Endothelial cell of umbilical vein (primary cell): ENCODE data around the gene ARPC2. TPM values are rescaled to one million over a fixed set of nuclear protein-coding genes. Genes with fewer than 3 reads are reported as not detected.

Experiments used
- BruUV-seq: library from RNA; stranded (reverse); fragments of 400-500 nt; replicated peaks from 2 replicates; lab custom pipeline; 2021; lab: Mats Ljungman, UMichigan
- CTCF ChIA-PET: fragments of 300-600, 350-600 bp; sonication (Branson Sonifier 250); formaldehyde crosslinking; loops from one replicate; lab custom pipeline; 2021; ENCODE audit warnings: antibody characterized with exemption, inconsistent platforms; lab: Charles Lee
- POLR2A ChIA-PET: fragments of 300-600, 350-600 bp; sonication (Branson Sonifier 250); formaldehyde crosslinking; loops from one replicate; lab custom pipeline; 2021; ENCODE audit warnings: antibody characterized with exemption, inconsistent platforms; lab: Charles Lee
- DNase-seq: peaks from one replicate; pipeline ENCODE4 v3.0.0-alpha.2; 2011; ENCODE audit warnings: low read depth, low spot score
- FAIRE-seq: peaks from 2 replicates; lab custom pipeline; 2011; peaks lifted over from hg19 to GRCh38; lab: Jason Lieb, UNC
- H2AFZ ChIP-seq: 2 replicates; pipeline ENCODE4 v1.6.0; 2012; ENCODE audit warnings: low read depth, low read length, control low read depth, inconsistent platforms
- H3K27ac ChIP-seq: 2 replicates; pipeline ENCODE4 v1.5.1; 2011; ENCODE audit warnings: low read depth, mild to moderate bottlenecking, control low read depth, low read length, moderate library complexity; ENCODE audit not compliant: insufficient read depth
- H3K27me3 ChIP-seq, 2 experiments: 2 replicates each; pipeline versions ENCODE4 v1.6.0 to v1.6.1; 2011; ENCODE audit warnings: low read length in 2 of 2, mixed read lengths in 1 of 2; ENCODE audit not compliant: control insufficient read depth in 2 of 2, insufficient read depth in 2 of 2
- H3K36me3 ChIP-seq, 2 experiments: 2 replicates in 1 of 2; 3 replicates in 1 of 2; pipeline ENCODE4 v1.5.1; 2011; ENCODE audit warnings: low read length in 2 of 2, mild to moderate bottlenecking in 1 of 2, moderate library complexity in 1 of 2; ENCODE audit not compliant: control insufficient read depth in 2 of 2, insufficient read depth in 2 of 2; ENCODE audit errors: extremely low read depth in 1 of 2
- H3K4me1 ChIP-seq: 3 replicates; pipeline ENCODE4 v1.5.1; 2011; ENCODE audit warnings: mild to moderate bottlenecking, low read length; ENCODE audit not compliant: control insufficient read depth, insufficient read depth; ENCODE audit errors: extremely low read depth
- H3K4me2 ChIP-seq: 2 replicates; pipeline ENCODE4 v1.6.1; 2011; ENCODE audit warnings: low read length, control low read depth, mixed read lengths; ENCODE audit not compliant: insufficient read depth
- H3K4me3 ChIP-seq, 3 experiments: fragments of 200-600 bp in 1 of 3; sonication (generic), shearing (Covaris generic) in 1 of 3; replicated peaks in 1 of 3; 2 replicates each; pipeline ENCODE4 v1.5.1; 2011 to 2016; ENCODE audit warnings: control low read depth in 3 of 3, low read length in 3 of 3, mild to moderate bottlenecking in 2 of 3, inconsistent platforms in 1 of 3, low read depth in 1 of 3, moderate library complexity in 1 of 3; ENCODE audit not compliant: insufficient read depth in 1 of 3
- H3K79me2 ChIP-seq: 2 replicates; pipeline ENCODE4 v1.6.0; 2012; ENCODE audit warnings: low read length, inconsistent platforms; ENCODE audit not compliant: control insufficient read depth, insufficient read depth
- H3K9ac ChIP-seq: replicated peaks from 2 replicates; pipeline ENCODE3; 2011; ENCODE audit warnings: low read length, control low read depth; ENCODE audit not compliant: insufficient read depth; ENCODE audit errors: extremely low read depth
- H3K9me1 ChIP-seq: replicated peaks from 3 replicates; pipeline ENCODE4 v1.6.0; 2011; ENCODE audit warnings: mild to moderate bottlenecking, low read length; ENCODE audit not compliant: control insufficient read depth, insufficient read depth; ENCODE audit errors: extremely low read depth
- H3K9me3 ChIP-seq: replicated peaks from 2 replicates; pipeline ENCODE4 v1.5.1; 2012; ENCODE audit warnings: low read length, inconsistent platforms; ENCODE audit not compliant: control insufficient read depth, insufficient read depth
- H4K20me1 ChIP-seq: replicated peaks from 2 replicates; pipeline ENCODE3; 2011; ENCODE audit warnings: mild to moderate bottlenecking, low read length; ENCODE audit not compliant: control insufficient read depth, insufficient read depth; ENCODE audit errors: extremely low read depth
- EZH2 ChIP-seq: IDR thresholded peaks from 2 replicates; pipeline ENCODE4 v1.6.1; 2012; ENCODE audit warnings: borderline replicate concordance, low read depth, mild to moderate bottlenecking, moderate library complexity, low read length, inconsistent platforms; ENCODE audit not compliant: severe bottlenecking
- FOS ChIP-seq: IDR thresholded peaks from 2 replicates; pipeline ENCODE4 v1.6.1; 2011; ENCODE audit warnings: mild to moderate bottlenecking, low read length, moderate library complexity, borderline replicate concordance; ENCODE audit not compliant: insufficient read depth
- GATA2 ChIP-seq: IDR thresholded peaks from 2 replicates; pipeline ENCODE4 v1.7.0; 2011; ENCODE audit warnings: low read depth, mild to moderate bottlenecking, moderate library complexity, mixed read lengths, low read length; ENCODE audit not compliant: insufficient read length, insufficient read depth
- JUN ChIP-seq: IDR thresholded peaks from 2 replicates; pipeline ENCODE4 v1.6.1; 2011; ENCODE audit warnings: borderline replicate concordance, low read depth; ENCODE audit not compliant: insufficient read length, insufficient read depth
- MYC ChIP-seq: IDR thresholded peaks from one replicate; pipeline ENCODE4 v1.6.1; 2011; ENCODE audit warnings: mild to moderate bottlenecking, low read depth, low read length
- POLR2A ChIP-seq: IDR thresholded peaks from 2 replicates; pipeline ENCODE4 v1.6.1; 2012; ENCODE audit warnings: low read depth, mild to moderate bottlenecking, control low read depth, low read length
- POLR2AphosphoS5 ChIP-seq: IDR thresholded peaks from 2 replicates; pipeline ENCODE4 v1.6.1; 2012; ENCODE audit warnings: low read depth, mild to moderate bottlenecking, control low read depth, low read length, moderate library complexity; ENCODE audit not compliant: insufficient read depth
- dilution Hi-C: fragments of 300-500 bp; cut with MboI; formaldehyde crosslinking; loops from one replicate; pipeline ENCODE4 v1.15.0; 2019; ENCODE audit warnings: low sequenced_read_pairs; ENCODE audit not compliant: extremely low pct_ligation_motif_present
- intact Hi-C: fragments of 100-400 bp; cut with micrococcal nuclease; formaldehyde crosslinking; loops from one replicate; pipeline ENCODE4 v1.10.0; 2022
- polyA plus RNA-seq, 4 experiments: library from polyadenylated mRNA; depleted of rRNA in 3 of 4; stranded (reverse) in 3 of 4; unstranded in 1 of 4; fragments of >200 nt; gene quantifications; 2 replicates each; pipeline versions ENCODE4 v1.2.1 to v1.2.3, GENCODE V29; 2011 to 2012; ENCODE audit warnings: missing spikeins in 1 of 4
- total RNA-seq: library from RNA; stranded (reverse); gene quantifications from 2 replicates; pipeline ENCODE4 v1.2.3, GENCODE V29; 2021
- TF ChIP-seq, protein P1 (sequence below), 2 donors: IDR thresholded peaks; 1 replicate in 1 of 2; 2 replicates in 1 of 2; pipeline ENCODE4 v1.5.1; 2011; ENCODE audit warnings: low read length in 2 of 2, mild to moderate bottlenecking in 2 of 2, moderate library complexity in 2 of 2, control low read depth in 1 of 2, inconsistent platforms in 1 of 2, low read depth in 1 of 2; ENCODE audit not compliant: insufficient read depth in 1 of 2; ENCODE audit errors: extremely low read depth in 1 of 2
- TF ChIP-seq, protein P2 (sequence below): IDR thresholded peaks from 2 replicates; pipeline ENCODE4 v1.6.1; 2011; ENCODE audit not compliant: insufficient read depth, insufficient read length

Gene ARPC2
- total and polyA plus RNA-seq, 2 donors (not counting 3 experiments of a cell fraction or from before 2014, with no cell fraction given) = 417 to 455 TPM

DNA sequence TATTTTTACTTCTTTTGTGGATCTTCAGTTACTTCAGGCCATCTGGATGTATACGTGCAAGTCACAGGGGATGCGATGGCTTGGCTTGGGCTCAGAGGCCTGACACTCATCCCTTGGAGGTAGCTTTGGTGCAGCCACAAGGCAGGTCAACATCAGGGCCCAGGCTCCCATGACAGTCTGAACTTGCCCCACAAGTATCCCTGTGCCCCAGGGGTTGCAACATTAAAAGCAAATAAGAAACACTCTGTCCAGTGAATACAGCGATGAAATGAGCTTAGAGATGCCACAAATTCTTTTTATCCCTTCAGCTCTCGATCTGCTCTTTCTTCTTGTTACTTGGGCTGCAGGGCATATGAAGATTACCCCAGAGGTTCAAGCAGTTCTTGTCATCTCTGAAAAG, 37.2 kb upstream of the ARPC2 start:
- no peaks in the 10 kb centered on the region for H3K36me3 ChIP-seq

DNA sequence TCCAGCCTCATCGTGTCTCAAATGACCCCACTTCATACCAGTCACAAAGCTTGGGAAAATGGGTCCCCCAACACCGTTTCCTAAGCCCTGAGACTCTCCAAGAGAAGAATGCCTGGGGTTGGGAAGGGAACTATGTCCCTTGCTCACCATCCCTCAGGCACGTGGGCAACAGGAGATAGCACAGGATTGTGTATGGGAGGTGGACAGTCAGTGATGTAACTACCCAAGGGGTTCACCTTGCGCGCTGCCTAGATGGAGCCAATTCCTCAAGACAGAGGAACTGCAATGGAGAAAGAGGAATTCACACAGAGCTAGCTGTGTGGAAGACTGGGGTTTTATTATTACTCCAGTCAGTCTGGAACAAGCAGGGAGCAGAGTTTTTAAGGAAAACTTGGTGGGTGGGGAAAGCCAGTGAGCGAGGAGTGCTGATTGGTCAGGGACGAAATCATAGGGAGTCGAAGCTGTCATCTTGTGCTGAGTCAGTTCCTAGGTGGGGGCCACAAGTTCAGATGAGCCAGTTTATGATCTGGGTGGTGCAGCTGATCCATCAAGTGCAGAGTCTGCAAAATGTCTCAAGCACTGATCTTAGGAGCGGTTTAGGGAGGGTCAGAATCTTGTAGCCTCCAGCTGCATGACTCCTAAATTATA, 36.4 kb upstream of the ARPC2 start:
- intact Hi-C loops = no loop called here
- POLR2A ChIA-PET = no interaction called here

More for the DNA sequence above, 37.2 kb upstream of the ARPC2 start:
- dilution Hi-C loops (no loop called here), intact Hi-C loops (no loop called here)
- peaks cover 3 to 14% of the 10 kb centered on the region in 2 experiments for H3K27me3 ChIP-seq
- H4K20me1 ChIP-seq = no peaks in the 10 kb centered on the region
- FAIRE-seq (no peak), DNase-seq (no peak)
- CTCF ChIA-PET = interaction anchor here (1.2 kb wide), 1 partner anchor 10 kb away, joined by 4 read pairs; no protein-coding TSS in a partner anchor
- no peak overlapping the region for H3K4me3 ChIP-seq
- no peak overlapping the region for H3K27ac ChIP-seq
- H3K9ac ChIP-seq = no peak overlapping the region
- no peak overlapping the region for H3K4me2 ChIP-seq
- no peaks in the 10 kb centered on the region for H3K9me1 ChIP-seq
- H3K9me3 ChIP-seq = no peaks in the 10 kb centered on the region
- no peak for TF ChIP-seq GATA2
- no peak for TF ChIP-seq JUN
- no peak for TF ChIP-seq POLR2AphosphoS5
- no peak for TF ChIP-seq MYC
- TF ChIP-seq EZH2 = no peak
- TF ChIP-seq FOS = no peak
- H2AFZ ChIP-seq = no peak overlapping the region
- H3K79me2 ChIP-seq = no peaks in the 10 kb centered on the region
- POLR2A ChIA-PET = no interaction called here
- H3K4me1 ChIP-seq = no peaks in the 10 kb centered on the region
- BruUV-seq = no TSS peak

More for the DNA sequence above, 36.4 kb upstream of the ARPC2 start:
- dilution Hi-C loops = no loop called here
- H3K9me1 ChIP-seq = no peaks in the 10 kb centered on the region
- no peak overlapping the region for H3K4me2 ChIP-seq
- DNase-seq (no peak), FAIRE-seq (no peak)
- CTCF ChIA-PET = interaction anchor here (1.2 to 1.3 kb wide), 2 partner anchors 11 kb away, joined by 3 to 4 read pairs; no protein-coding TSS in a partner anchor
- no peak overlapping the region for H2AFZ ChIP-seq
- H3K4me3 ChIP-seq = no peak overlapping the region
- no peak overlapping the region for H3K27ac ChIP-seq
- BruUV-seq = no TSS peak
- no peaks in the 10 kb centered on the region for H3K79me2 ChIP-seq
- TF ChIP-seq FOS (no peak), POLR2A (no peak), JUN (no peak), MYC (no peak), EZH2 (no peak), GATA2 (no peak), POLR2AphosphoS5 (no peak)
- TF ChIP-seq, protein P1, sequence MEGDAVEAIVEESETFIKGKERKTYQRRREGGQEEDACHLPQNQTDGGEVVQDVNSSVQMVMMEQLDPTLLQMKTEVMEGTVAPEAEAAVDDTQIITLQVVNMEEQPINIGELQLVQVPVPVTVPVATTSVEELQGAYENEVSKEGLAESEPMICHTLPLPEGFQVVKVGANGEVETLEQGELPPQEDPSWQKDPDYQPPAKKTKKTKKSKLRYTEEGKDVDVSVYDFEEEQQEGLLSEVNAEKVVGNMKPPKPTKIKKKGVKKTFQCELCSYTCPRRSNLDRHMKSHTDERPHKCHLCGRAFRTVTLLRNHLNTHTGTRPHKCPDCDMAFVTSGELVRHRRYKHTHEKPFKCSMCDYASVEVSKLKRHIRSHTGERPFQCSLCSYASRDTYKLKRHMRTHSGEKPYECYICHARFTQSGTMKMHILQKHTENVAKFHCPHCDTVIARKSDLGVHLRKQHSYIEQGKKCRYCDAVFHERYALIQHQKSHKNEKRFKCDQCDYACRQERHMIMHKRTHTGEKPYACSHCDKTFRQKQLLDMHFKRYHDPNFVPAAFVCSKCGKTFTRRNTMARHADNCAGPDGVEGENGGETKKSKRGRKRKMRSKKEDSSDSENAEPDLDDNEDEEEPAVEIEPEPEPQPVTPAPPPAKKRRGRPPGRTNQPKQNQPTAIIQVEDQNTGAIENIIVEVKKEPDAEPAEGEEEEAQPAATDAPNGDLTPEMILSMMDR (IDR thresholded peaks at IDR 0.05; ENCODE audit: extremely low read depth in 1 of 2, insufficient read depth in 1 of 2, low read depth in 1 of 2, low read length in 2 of 2) = no peak
- TF ChIP-seq, protein P2, sequence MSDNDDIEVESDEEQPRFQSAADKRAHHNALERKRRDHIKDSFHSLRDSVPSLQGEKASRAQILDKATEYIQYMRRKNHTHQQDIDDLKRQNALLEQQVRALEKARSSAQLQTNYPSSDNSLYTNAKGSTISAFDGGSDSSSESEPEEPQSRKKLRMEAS = no peak
- no peaks in the 10 kb centered on the region for H3K4me1 ChIP-seq
- no peaks in the 10 kb centered on the region for H4K20me1 ChIP-seq
- no peaks in the 10 kb centered on the region for H3K36me3 ChIP-seq
- H3K9ac ChIP-seq = no peak overlapping the region
- no peaks in the 10 kb centered on the region for H3K9me3 ChIP-seq
- peaks cover 5 to 14% of the 10 kb centered on the region in 2 experiments for H3K27me3 ChIP-seq
